Activated CD8-positive, alpha-beta memory T cell treated with anti-CD3 and anti-CD28 coated beads, Interleukin-2, amount 50 U/mL, for 4 hours (primary cell): Measurements from ENCODE around the gene ZG16B.

Experiments used
- DNase-seq: peaks from one replicate; pipeline ENCODE4 v3.0.0-alpha.2; 2020

The ZG16B gene, protein sequence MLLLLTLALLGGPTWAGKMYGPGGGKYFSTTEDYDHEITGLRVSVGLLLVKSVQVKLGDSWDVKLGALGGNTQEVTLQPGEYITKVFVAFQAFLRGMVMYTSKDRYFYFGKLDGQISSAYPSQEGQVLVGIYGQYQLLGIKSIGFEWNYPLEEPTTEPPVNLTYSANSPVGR

DNA sequence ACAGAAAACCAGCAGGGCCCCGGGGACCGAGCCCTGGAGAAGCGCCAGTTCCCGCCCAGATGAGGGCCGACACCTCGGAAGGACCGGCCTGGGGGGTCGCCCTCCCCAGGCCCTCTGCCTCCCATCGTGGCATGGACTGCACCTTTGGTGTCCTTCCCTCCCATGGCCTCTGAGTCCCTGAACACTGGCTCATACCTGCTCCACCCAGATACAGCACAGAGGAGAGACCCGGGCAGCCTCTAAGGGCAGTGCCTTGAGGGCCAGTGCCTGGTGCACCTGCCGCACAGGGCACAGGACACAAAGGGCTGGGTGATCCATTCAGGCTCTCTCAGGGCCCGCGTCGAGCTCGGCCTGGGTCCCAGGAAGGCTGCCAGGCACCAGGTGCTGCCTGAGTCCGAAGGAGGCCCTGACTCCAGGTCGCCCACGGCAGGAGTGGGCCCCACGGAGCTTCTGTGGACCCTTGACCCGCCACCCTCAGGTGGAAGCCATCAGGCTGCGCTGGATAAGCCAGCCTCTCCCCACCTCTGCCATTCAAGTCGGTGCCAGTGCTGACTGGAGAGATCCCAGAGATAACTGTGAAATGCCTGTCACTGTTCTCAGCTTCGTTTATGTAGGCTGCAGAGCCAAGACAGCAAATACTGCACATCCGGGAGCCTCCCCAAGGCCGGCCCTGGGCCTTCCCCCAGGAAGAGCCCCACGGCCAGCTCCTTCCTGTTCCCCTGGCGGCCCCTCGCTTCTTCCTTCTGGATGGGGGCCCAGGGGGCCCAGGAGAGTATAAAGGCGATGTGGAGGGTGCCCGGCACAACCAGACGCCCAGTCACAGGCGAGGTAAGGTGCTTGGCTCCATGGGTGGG lies at the start of gene ZG16B:
Gene ZG16B (plus strand): TSS at position 803 of the 854 bp plus-strand sequence. CDS start 139 bp downstream, outside the sequence.
- no peak for DNase-seq

- DNase-seq: no peak
Measured at GRCh38 chr16:2782583-2783351, 47.3 kb upstream of the ZG16B start.

DNA sequence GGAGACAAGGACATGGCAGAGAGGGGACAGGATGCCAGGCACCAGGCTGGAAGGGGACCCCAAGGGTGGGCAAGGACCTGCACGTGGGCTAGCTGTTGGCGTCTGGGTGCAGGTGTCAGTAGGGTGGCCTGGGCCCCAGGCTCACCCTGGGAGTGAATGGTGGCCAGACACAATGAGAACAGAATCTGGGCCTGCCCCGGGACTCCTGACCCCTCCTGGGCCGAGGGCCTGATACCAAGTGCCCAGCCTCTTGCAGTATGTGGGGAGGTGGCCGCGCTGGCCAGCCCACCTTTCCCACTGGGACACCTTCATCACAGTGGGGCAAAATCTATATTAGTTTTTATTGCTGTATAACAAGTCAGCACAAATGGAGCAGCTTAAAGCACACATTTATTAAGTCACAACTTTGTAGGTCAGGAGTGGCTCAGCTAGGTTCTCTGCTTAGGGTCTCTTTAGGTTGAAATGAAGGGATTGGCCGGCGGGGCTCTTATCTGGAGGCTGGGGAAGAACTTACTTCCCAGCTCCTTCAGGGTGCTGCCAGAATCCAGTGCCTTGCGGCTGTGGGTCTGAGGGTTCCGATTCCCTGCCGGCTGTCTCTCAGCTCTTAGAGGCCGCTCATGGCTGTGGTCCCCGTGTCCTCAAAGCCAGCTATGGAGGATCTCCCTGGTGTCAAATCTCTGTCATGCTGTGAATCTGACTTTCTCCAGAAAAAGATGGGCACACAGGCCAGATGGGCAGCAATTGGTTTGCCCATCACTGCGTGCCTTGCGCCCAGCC lies 46.3 kb upstream of the ZG16B start:
- no peak for DNase-seq

- no peak for DNase-seq
Measured at GRCh38 chr16:2784358-2785100, 45.6 kb upstream of the ZG16B start.

- DNase-seq: peak; percentile 51
Measured at GRCh38 chr16:2785101-2785991, 44.8 kb upstream of the ZG16B start.

DNA sequence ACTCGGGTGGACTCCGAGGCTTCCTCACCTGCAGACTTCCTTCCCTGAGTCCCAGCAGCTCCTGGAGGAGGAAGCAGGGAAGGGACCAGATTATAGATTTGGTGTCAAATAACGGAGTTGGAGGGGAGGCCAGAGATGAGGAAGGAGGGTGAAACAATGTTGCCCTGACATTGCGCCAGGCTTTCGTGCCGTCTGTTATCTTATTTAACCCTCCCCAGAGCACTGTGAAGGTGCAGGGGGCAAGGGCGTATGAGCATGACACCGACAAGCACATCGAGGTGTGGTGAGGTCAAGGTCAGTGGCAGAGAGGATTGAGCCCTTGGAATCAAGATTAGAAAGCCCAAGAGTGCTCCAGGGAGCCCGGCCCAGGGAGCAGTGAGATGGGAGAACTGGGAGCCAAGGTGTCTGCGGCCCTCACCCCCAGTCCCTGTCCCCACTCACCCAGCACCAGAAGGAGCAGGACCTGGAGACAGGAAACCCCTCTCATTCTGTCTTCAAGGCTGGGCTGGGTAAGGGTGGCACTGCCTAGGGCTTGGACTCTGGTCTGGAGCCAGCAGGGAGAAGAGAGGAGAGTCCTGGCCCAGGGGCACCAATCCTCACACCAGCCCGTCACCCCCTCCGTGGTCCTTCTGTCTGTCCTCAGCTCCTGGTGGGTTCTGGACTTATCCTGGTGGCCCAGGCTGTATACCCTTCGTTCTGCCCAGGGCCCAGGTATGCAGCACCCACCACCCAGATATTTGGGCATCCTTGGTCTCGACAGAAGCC lies 43.9 kb upstream of the ZG16B start:
- no peak for DNase-seq

DNA sequence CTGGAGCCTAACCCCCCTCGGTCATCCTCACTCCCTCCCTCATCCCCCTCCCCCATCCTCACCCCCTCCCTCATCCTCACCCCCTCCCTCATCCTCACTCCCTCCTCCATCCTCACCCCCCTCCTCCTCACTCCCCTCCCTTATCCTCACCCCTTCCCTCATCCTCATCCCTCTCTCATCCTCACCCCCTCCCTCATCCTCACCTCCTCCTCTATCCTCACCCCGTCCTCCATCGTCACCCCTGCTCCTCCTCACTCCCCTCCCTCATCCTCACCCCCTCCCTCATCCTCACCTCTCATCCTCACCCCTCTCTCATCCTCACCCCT lies 43.3 kb upstream of the ZG16B start:
- DNase-seq: no peak

DNA sequence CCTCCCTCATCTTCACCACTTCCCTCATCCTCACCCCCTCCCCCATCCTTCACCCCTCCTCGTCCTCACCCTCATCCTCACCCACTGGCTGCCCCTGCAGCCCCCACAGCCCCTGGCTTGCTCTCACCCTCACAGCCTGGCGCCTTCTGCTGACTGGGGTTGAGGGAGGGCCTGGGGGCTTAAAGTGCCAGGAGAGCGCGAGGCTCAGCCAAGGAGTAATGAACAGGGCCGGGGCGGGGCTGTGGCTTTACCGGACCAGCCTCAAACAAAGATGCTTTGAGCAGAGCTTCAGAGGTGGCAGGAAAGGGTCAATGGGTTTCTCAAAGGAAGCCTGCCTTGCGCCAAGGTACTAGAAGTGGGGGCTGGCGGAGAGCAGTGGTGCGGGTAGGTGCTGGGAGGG lies 42.7 kb upstream of the ZG16B start, which contains the start of gene PRSS33:
Gene PRSS33 (minus strand): TSS at position 155 of the 400 bp plus-strand sequence. CDS start 1,013 bp downstream, outside the sequence.
- DNase-seq: no peak

DNA sequence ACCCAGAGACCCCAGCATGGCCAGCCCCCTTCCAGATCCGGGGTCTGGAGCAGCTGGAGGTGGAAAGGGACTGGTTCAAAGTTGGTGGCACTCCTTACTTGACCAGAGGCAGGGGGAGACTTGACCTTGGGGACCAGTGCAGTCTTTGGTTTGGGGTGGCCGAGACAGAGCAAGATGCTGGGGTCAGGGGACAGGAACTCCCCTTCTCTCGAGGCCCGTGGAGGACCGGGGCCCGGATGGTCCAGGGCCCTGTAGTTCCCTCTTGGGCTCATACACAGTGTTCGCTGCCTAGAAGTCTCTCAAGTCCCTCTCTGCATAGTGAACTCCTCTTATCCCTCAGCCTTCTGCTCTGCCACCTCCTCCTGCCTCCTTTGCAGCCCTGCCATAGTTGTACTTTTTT lies 42.1 kb upstream of the ZG16B start:
- no peak for DNase-seq

DNA sequence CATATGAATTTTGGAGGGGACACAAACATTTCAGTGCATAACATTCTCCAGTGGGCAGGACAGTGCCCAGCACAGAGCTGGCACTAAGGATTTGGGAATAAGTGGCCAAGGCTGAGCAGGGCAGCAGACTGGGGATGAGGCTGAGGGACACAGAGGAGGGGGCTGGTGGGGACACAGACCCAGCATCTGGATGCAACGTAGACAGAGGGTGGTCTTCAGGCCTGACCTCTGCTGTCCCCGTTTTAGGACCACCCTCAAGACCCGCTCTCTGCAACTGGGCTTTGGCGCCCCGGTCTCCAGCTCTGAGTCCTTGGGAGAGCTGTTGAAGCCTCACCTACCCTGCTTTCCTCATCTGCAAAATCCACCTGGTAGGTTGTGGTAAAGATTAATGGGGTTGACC lies 39.5 kb upstream of the ZG16B start:
- no peak for DNase-seq

GRCh38 chr16:2791174-2791573 lies 38.9 kb upstream of the ZG16B start:
- DNase-seq: no peak

DNA sequence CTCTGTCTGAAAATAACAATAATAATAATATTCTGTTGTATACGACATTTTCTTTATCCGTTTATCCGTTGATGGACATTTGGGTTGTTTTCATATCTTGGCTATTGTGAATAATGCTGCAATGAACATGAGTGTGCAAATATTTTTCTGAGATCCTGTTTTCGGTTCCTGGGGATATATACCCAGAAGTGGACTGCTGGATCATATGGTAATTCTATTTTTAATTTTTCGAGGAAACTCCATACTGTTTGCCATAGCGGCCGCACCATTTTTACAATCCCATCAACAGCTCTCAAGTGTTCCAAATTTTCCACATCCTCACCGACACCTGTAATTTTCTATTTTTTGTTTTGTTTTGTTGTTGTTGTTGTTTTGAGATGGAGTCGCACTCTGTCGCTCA lies 37.2 kb upstream of the ZG16B start:
- DNase-seq: no peak

DNA sequence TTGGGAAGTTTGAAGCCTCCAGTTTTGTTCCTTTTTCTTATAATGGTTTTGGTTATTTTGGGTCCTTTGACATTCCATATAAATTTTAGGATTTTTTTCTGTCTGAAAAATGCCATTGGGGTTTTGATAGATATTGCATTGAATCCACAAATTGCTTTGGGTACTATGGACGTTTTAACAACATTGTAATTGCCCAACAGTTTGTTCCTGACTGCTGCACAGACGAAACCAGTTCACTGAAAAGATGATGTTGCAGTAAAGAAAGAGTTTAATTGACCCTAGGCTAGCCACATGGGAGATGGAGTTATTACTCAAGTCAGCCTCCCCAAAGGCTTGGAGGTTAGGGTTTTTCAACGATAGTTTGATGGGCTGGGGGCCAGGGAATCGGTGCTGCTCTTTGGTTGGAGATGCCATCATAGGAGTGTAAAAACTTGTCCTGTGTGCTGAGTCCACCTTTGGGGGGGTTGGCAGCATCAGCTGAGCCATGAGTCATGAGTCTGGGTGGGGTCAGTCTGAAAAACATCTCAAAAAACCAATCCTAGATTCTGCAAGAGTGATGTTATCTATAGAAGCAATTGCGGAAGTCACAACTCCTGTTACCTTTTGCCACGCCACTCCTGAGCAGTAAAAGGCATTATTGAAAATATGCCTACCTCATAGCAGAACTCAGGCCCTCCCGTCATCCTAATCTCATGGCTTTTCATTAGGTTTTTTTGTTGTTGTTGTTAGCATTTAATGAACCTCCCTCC lies 34.5 kb upstream of the ZG16B start:
- no peak for DNase-seq

GRCh38 chr16:2798723-2799204 lies 31.3 kb upstream of the ZG16B start:
- DNase-seq: no peak

GRCh38 chr16:2799205-2799858 lies 30.8 kb upstream of the ZG16B start:
- DNase-seq: no peak

GRCh38 chr16:2799859-2800226 lies 30.3 kb upstream of the ZG16B start:
- DNase-seq: no peak

GRCh38 chr16:2803545-2804195 lies 26.4 kb upstream of the ZG16B start:
- no peak for DNase-seq

GRCh38 chr16:2804728-2805127 lies 25.4 kb upstream of the ZG16B start:
- no peak for DNase-seq
